OCI-LY1 (cell line): Measurements from ENCODE around the gene PPIL3.
"Not testable (repeated sequence)": the region's sequence is repeated elsewhere in the genome, so short reads cannot be mapped to it uniquely, and the experiment has no call there.

Experiments
- H2AFZ ChIP-seq: fragments of 200-600 bp; sonication (generic), shearing (Covaris generic); 2 replicates; pipeline ENCODE4 v1.6.0; 2014; ENCODE audit warnings: antibody characterized with exemption, mild to moderate bottlenecking, low read length
- H3F3A ChIP-seq: fragments of 200-600 bp; sonication (generic), shearing (Covaris generic); 2 replicates; pipeline ENCODE4 v1.6.0; 2014; ENCODE audit warnings: mild to moderate bottlenecking, antibody characterized with exemption, low read length, moderate library complexity; ENCODE audit not compliant: insufficient read depth
- H3K27ac ChIP-seq: fragments of 200-600 bp; sonication (generic); 2 replicates; pipeline ENCODE4 v1.5.1; 2014; ENCODE audit warnings: low read length, mixed run types, mild to moderate bottlenecking, low read depth; ENCODE audit not compliant: poor library complexity, severe bottlenecking
- H3K27me3 ChIP-seq: fragments of 200-600 bp; sonication (generic); 2 replicates; pipeline ENCODE4 v1.6.0; 2014; ENCODE audit warnings: antibody characterized with exemption, mild to moderate bottlenecking, low read length, moderate library complexity; ENCODE audit not compliant: insufficient read depth
- H3K36me3 ChIP-seq: fragments of 200-600 bp; sonication (generic); 2 replicates; pipeline ENCODE4 v1.6.1; 2014; ENCODE audit warnings: mild to moderate bottlenecking, antibody characterized with exemption, low read length, moderate library complexity, mixed read lengths; ENCODE audit not compliant: insufficient read depth
- H3K4me1 ChIP-seq: fragments of 200-600 bp; sonication (generic); 2 replicates; pipeline ENCODE4 v1.5.1; 2014; ENCODE audit warnings: mild to moderate bottlenecking, low read length, moderate library complexity; ENCODE audit not compliant: insufficient read depth, severe bottlenecking
- H3K4me2 ChIP-seq: fragments of 200-600 bp; sonication (generic), shearing (Covaris generic); 2 replicates; pipeline ENCODE4 v1.6.1; 2014; ENCODE audit warnings: low read length
- H3K4me3 ChIP-seq: fragments of 200-600 bp; sonication (generic); 2 replicates; pipeline ENCODE4 v1.5.1; 2014; ENCODE audit warnings: low read length, low read depth, mild to moderate bottlenecking, mixed read lengths; ENCODE audit not compliant: poor library complexity, severe bottlenecking
- H3K79me2 ChIP-seq: fragments of 200-600 bp; shearing (Covaris generic); 2 replicates; pipeline ENCODE4 v1.6.1; 2016; ENCODE audit warnings: mixed run types, low read length, mixed read lengths; ENCODE audit not compliant: insufficient read depth
- H3K9ac ChIP-seq: fragments of 200-600 bp; sonication (generic), shearing (Covaris generic); 2 replicates; pipeline ENCODE4 v1.6.1; 2014; ENCODE audit warnings: mild to moderate bottlenecking, low read length, mixed read lengths
- H3K9me2 ChIP-seq: fragments of 200-600 bp; sonication (generic), shearing (Covaris generic); 2 replicates; pipeline ENCODE4 v1.6.1; 2014; ENCODE audit warnings: low read depth, mild to moderate bottlenecking, low read length, mixed read lengths
- H3K9me3 ChIP-seq: fragments of 200-600 bp; shearing (Covaris generic); 2 replicates; pipeline ENCODE4 v1.6.1; 2014; ENCODE audit warnings: low read length, mixed read lengths
- H4K20me1 ChIP-seq: fragments of 200-600 bp; sonication (generic), shearing (Covaris generic); 2 replicates; pipeline ENCODE4 v1.6.0; 2016; ENCODE audit warnings: mild to moderate bottlenecking, low read length; ENCODE audit not compliant: insufficient read depth
- CTCF ChIP-seq: fragments of 200-600 bp; sonication (generic), shearing (Covaris generic); IDR thresholded peaks from 2 replicates; pipeline ENCODE4 v1.5.1; 2017; ENCODE audit warnings: mild to moderate bottlenecking, antibody characterized with exemption, low read length, moderate library complexity, mixed read lengths
- EZH2 ChIP-seq: fragments of 200-600 bp; sonication (generic), shearing (Covaris generic); IDR thresholded peaks from 2 replicates; pipeline ENCODE4 v1.8.0; 2017; ENCODE audit warnings: borderline replicate concordance, mixed run types, mild to moderate bottlenecking, antibody characterized with exemption, low read length, moderate library complexity, mixed read lengths

Gene PPIL3

DNA sequence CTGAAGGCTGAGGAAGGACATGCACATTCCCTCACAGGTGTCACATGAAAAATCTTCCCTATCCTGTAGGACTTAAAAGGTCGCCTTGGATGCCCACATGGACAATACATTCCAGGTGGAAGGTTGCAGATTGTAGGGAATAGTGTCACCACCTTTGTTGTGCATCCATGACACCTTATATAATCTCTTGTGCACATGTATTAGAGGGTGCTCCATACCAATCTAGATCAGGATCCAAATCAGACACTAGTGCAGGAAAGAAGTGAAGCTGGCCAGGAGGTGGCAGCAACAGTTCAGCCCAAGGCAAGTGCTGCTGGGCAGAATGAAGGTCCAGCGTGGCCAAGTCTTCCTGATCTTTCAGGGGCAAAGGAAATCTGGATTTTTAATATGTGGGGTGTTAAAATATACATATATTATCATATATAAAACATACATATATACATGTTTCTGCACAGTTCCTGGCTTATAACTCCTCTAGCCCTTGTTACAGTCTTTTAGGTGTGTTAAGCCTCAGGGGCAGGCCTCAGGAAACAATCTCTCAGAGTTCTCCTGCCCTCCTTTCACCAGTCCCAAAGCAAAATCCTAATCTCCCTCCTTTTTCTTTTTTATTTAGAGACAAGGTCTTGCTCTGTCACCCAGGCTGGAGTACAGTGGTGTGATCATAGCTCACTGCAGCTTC lies 16.9 kb upstream of the PPIL3 start:
- Histone ChIP-seq H3F3A (no peaks in the 10 kb centered on the region; the same call in 1 of the 2 replicates), H3K4me1 (no peaks in the 10 kb centered on the region), H3K4me3 (no peak overlapping the region), H2AFZ (no peak overlapping the region), H3K9ac (no peak overlapping the region), H3K9me2 (no peaks in the 10 kb centered on the region), H3K27ac (no peak overlapping the region), H3K9me3 (no peaks in the 10 kb centered on the region), H4K20me1 (no peaks in the 10 kb centered on the region), H3K4me2 (no peak overlapping the region), H3K36me3 (peaks cover 52% of the 10 kb centered on the region), H3K27me3 (no peaks in the 10 kb centered on the region), H3K79me2 (no peaks in the 10 kb centered on the region)
- TF ChIP-seq EZH2 (no peak), CTCF (peak; percentile 75)

DNA sequence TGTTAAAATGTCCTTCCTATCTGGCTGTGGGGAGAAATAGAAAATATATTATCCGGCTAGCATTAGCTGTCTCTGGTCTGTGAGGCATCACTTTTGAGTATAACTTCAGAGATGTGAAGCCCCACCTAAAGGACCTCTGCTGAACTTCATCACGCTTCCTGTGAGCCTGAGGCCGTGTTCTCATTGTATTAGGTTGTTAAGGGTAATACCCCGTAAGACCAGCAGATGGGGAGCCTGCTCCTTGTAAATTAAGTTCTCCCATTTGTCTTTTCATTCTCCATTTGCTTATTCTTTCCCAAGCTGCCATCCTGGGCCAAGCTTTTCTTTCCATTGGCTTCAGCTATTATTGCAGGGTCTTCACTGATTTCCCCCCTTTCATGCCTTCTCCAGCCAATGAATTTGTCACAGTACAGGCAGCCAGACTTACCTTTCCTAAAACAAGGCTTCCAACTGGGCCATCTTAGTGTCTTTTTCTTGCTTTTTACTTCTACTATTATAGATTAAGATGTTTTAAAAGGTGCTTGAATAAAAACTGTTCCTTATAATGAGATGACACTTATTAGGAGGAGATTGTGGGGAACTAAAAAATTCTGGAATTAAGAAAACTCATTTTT lies 12.7 kb upstream of the PPIL3 start:
- TF ChIP-seq EZH2 = no peak
- peak; percentile 88 for TF ChIP-seq CTCF
- H3K4me3 ChIP-seq = no peak overlapping the region
- H3K9ac ChIP-seq = no peak overlapping the region
- H2AFZ ChIP-seq = no peak overlapping the region
- H3F3A ChIP-seq = no peaks in the 10 kb centered on the region; the same call in 1 of the 2 replicates
- no peak overlapping the region for H3K4me2 ChIP-seq
- no peaks in the 10 kb centered on the region for H3K9me2 ChIP-seq
- H3K27ac ChIP-seq = no peak overlapping the region
- H3K9me3 ChIP-seq = no peaks in the 10 kb centered on the region
- no peaks in the 10 kb centered on the region for H3K4me1 ChIP-seq
- no peaks in the 10 kb centered on the region for H3K27me3 ChIP-seq
- peaks cover 75% of the 10 kb centered on the region for H3K36me3 ChIP-seq
- no peaks in the 10 kb centered on the region for H3K79me2 ChIP-seq
- H4K20me1 ChIP-seq = no peaks in the 10 kb centered on the region

DNA sequence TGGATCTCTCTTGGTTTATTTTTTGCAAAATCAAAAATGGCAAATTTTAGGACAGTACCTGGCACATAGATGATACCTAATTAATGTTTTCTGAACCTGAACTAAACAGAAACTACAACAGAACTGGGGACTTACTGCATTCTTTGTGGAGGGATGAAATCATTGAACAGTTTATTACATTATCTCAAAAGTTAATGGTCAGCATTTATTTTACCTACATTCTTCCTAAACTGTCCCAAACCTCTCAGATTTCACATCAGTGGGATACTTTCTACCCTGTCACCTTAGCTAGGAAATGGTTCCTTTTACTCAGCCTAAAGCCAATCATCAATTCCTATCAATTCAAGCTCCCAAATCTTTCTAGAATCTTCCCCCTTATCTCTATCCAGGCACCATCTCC lies 10.6 kb upstream of the PPIL3 start:
- no peak for TF ChIP-seq CTCF
- TF ChIP-seq EZH2 = no peak
- H3K9me2 ChIP-seq = no peaks in the 10 kb centered on the region
- no peak overlapping the region for H3K4me2 ChIP-seq
- H3K27me3 ChIP-seq = no peaks in the 10 kb centered on the region
- H3K9me3 ChIP-seq = no peaks in the 10 kb centered on the region
- H3K79me2 ChIP-seq = no peaks in the 10 kb centered on the region
- H3K4me3 ChIP-seq = no peak overlapping the region
- no peak overlapping the region for H3K27ac ChIP-seq
- H3K36me3 ChIP-seq = peaks cover 84% of the 10 kb centered on the region
- H3K9ac ChIP-seq = no peak overlapping the region
- no peaks in the 10 kb centered on the region; the same call in 1 of the 2 replicates for H3F3A ChIP-seq
- no peaks in the 10 kb centered on the region for H4K20me1 ChIP-seq
- no peak overlapping the region for H2AFZ ChIP-seq
- H3K4me1 ChIP-seq = no peaks in the 10 kb centered on the region

DNA sequence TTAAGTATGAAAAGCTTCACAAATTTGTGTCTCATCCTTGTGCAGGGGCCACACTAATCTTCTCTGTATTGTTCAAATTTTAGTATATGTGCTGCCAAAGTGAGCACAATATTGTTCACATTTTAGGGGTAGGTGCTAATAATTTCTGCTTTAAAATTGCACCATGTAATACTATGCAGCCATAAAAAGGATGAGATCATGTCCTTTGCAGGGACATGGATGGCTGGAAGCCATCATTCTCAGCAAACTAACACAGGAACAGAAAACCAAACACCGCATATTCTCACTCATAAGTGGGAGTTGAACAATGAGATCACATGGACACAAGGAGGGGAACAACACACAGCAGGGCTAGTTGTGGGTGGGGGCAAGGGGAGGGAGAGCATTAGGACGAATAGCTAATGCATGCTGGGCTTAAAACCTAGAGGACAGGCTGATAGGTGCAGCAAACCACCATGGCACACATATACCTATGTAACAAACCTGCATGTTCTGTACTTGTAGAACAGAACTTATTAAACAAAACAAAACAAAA lies 7.1 kb downstream of the PPIL3 start:
- H3F3A ChIP-seq, H3K9ac ChIP-seq, H3K27me3 ChIP-seq, H3K4me3 ChIP-seq, H2AFZ ChIP-seq, H3K4me2 ChIP-seq, H3K9me3 ChIP-seq, H3K9me2 ChIP-seq, H4K20me1 ChIP-seq, H3K4me1 ChIP-seq, H3K27ac ChIP-seq, H3K79me2 ChIP-seq: not testable (repeated sequence)
- peaks cover 82% of the 10 kb centered on the region for H3K36me3 ChIP-seq
